Right atrium auricular region (tissue), 2 donors: ENCODE results near the gene DACT3. TPM values are rescaled to one million over a fixed set of nuclear protein-coding genes. Genes with fewer than 3 reads are reported as not detected.

Source experiments
- DNase-seq: peaks from one replicate; pipeline ENCODE4 v3.0.0-alpha.2; 2019; ENCODE audit warnings: low spot score
- H3K27ac ChIP-seq, 2 donors: fragments of 200-600 bp; sonication (generic); 1 replicate in 1 of 2; 2 replicates in 1 of 2; pipeline ENCODE4 v1.5.1; 2016 to 2019
- H3K27me3 ChIP-seq, 2 donors: fragments of 200-600 bp; sonication (generic); one replicate each; pipeline versions ENCODE4 v1.5.1 to v1.6.0; 2017 to 2019
- H3K36me3 ChIP-seq: fragments of 200-600 bp; sonication (generic); one replicate; pipeline ENCODE4 v1.5.1; 2016
- H3K4me1 ChIP-seq, 2 donors: fragments of 200-600 bp; sonication (generic); one replicate each; pipeline versions ENCODE4 v1.5.1 to v1.6.0; 2017 to 2019
- H3K4me3 ChIP-seq, 2 donors: fragments of 200-600 bp; sonication (generic); 1 replicate in 1 of 2; 2 replicates in 1 of 2; pipeline ENCODE4 v1.5.1; 2017 to 2019; ENCODE audit warnings: mild to moderate bottlenecking in 1 of 2, moderate library complexity in 1 of 2
- H3K9me3 ChIP-seq, 2 donors: fragments of 200-600 bp; sonication (generic); one replicate each; pipeline ENCODE4 v1.5.1; 2019
- total RNA-seq, 2 donors: library from RNA; depleted of rRNA; stranded (reverse); fragments of >200 nt; gene quantifications; one replicate each; pipeline ENCODE4 v1.1.0, GENCODE V29; 2016
- TF ChIP-seq, protein P1 (sequence below), 2 donors: fragments of 200-600 bp; sonication (generic); IDR thresholded peaks; one replicate each; pipeline ENCODE4 v1.5.1; 2019; ENCODE audit warnings: antibody characterized with exemption in 2 of 2

The DACT3 gene
- total RNA-seq, 2 donors from 2014 or later: 23.5 to 25.9 TPM

DNA sequence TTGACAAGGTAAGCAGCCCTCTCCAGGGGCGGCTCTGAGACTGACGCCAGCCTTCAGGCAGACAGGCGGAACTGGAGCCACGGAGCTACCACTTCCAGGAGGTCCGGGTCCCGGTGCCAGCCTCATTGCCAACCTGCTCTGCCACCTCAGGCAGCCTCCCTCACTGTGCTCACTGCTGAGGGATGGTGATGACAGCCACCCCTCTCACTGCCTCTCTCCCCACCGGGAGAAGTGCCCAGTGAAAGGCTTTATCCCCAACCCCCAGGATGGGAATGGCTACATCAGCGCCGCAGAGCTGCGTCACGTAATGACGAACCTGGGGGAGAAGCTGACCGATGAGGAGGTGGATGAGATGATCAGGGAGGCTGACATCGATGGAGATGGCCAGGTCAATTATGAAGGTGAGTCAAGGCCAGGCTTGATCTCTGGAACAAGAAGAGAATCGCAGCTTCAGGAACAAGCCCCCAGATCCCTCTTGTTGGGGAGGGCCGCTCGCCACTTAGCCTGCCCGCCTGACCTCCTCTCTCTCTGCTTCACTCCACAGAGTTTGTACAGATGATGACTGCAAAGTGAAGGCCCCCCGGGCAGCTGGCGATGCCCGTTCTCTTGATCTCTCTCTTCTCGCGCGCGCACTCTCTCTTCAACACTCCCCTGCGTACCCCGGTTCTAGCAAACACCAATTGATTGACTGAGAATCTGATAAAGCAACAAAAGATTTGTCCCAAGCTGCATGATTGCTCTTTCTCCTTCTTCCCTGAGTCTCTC lies 52.2 kb downstream of the DACT3 start:
- H3K27me3 ChIP-seq: no peaks in the 10 kb centered on the region
- peaks cover 49% of the 10 kb centered on the region for H3K36me3 ChIP-seq
- TF ChIP-seq, protein P1, sequence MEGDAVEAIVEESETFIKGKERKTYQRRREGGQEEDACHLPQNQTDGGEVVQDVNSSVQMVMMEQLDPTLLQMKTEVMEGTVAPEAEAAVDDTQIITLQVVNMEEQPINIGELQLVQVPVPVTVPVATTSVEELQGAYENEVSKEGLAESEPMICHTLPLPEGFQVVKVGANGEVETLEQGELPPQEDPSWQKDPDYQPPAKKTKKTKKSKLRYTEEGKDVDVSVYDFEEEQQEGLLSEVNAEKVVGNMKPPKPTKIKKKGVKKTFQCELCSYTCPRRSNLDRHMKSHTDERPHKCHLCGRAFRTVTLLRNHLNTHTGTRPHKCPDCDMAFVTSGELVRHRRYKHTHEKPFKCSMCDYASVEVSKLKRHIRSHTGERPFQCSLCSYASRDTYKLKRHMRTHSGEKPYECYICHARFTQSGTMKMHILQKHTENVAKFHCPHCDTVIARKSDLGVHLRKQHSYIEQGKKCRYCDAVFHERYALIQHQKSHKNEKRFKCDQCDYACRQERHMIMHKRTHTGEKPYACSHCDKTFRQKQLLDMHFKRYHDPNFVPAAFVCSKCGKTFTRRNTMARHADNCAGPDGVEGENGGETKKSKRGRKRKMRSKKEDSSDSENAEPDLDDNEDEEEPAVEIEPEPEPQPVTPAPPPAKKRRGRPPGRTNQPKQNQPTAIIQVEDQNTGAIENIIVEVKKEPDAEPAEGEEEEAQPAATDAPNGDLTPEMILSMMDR (IDR thresholded peaks at IDR 0.05): no peak
- H3K27ac ChIP-seq: no peak overlapping the region
- no peak overlapping the region for H3K4me3 ChIP-seq
- no peaks in the 10 kb centered on the region for H3K9me3 ChIP-seq
- DNase-seq: no peak
- H3K4me1 ChIP-seq: peaks cover 0 to 37% of the 10 kb centered on the region in 2 donors

- Histone ChIP-seq H3K36me3 (peaks cover 49% of the 10 kb centered on the region), H3K4me3 (no peak overlapping the region), H3K4me1 (peaks cover 0 to 43% of the 10 kb centered on the region in 2 donors), H3K27ac (no peak overlapping the region), H3K27me3 (no peaks in the 10 kb centered on the region), H3K9me3 (no peaks in the 10 kb centered on the region)
- DNase-seq: peak; percentile 53
- TF ChIP-seq, protein P1 (IDR thresholded peaks at IDR 0.05): no peak
Measured at GRCh38 chr19:46608178-46608577, 52.8 kb downstream of the DACT3 start.

DNA sequence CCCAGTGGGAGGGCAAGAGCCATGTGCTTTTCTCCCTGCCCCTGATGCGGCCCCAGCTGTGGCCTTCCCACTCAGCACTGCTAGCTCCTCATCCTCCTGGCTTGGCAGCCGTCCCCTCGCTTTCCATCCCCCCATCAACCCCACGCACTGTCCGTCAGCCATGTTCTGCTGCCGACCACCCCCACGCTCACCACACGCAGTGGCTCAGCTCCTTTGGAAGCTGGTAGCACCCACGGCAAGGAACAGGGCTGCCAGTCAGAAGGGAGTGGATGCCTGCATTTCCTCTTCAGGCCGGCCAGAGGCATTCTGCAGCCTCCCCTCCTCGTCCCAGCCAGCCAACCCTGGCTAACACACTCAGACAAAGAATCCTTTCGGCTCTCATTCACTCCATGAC lies 53.5 kb downstream of the DACT3 start:
- Histone ChIP-seq H3K36me3 (peaks cover 49% of the 10 kb centered on the region), H3K4me3 (no peak overlapping the region), H3K27me3 (no peaks in the 10 kb centered on the region), H3K27ac (peak overlapping the region in 1 of 2 donors; percentile 7), H3K4me1 (peaks cover 0 to 50% of the 10 kb centered on the region in 2 donors), H3K9me3 (no peaks in the 10 kb centered on the region)
- TF ChIP-seq, protein P1 (IDR thresholded peaks at IDR 0.05): no peak
- DNase-seq: peak; percentile 57

GRCh38 chr19:46606681-46607447 lies 54.1 kb downstream of the DACT3 start:
- peaks cover 49% of the 10 kb centered on the region for H3K36me3 ChIP-seq
- DNase-seq: no peak
- no peak overlapping the region for H3K4me3 ChIP-seq
- no peaks in the 10 kb centered on the region for H3K9me3 ChIP-seq
- H3K27ac ChIP-seq: peak overlapping the region in 1 of 2 donors; percentile 7
- H3K4me1 ChIP-seq: peaks cover 0 to 56% of the 10 kb centered on the region in 2 donors
- TF ChIP-seq, protein P1 (IDR thresholded peaks at IDR 0.05): no peak
- no peaks in the 10 kb centered on the region for H3K27me3 ChIP-seq

DNA sequence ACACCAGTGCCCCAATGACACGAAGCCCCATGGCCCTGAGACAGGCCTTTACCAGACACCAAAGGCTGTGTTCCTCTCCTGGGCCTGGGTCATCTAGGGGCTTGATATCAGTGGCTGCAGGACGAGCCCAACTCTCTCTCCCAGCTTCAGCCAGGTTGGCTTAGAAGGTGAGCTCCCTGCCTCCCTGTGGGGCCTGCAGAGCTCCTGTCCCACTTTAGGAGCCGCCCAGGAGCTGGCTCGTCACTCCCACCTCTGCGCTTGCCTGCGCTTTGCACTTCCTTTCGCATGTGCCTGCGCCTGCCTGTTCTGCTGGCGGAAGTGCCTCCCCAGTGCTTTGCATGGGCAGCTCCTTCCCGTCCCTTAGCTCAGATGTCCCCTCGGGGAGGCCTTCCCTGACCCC lies 55.0 kb downstream of the DACT3 start:
- H3K36me3 ChIP-seq: peaks cover 49% of the 10 kb centered on the region
- TF ChIP-seq, protein P1 (IDR thresholded peaks at IDR 0.05): no peak
- peaks cover 0 to 56% of the 10 kb centered on the region in 2 donors for H3K4me1 ChIP-seq
- no peaks in the 10 kb centered on the region for H3K27me3 ChIP-seq
- peak overlapping the region in 1 of 2 donors; percentile 57 for H3K27ac ChIP-seq
- no peak for DNase-seq
- H3K4me3 ChIP-seq: no peak overlapping the region
- H3K9me3 ChIP-seq: no peaks in the 10 kb centered on the region
